A673 (cell line): ENCODE measurements around the gene LARGE1. TPM values are rescaled to one million over a fixed set of nuclear protein-coding genes. Genes with fewer than 3 reads are reported as not detected.

Experiments
- BruUV-seq: library from RNA; stranded (reverse); fragments of 400-500 nt; replicated peaks from 2 replicates; lab custom pipeline; 2021; lab: Mats Ljungman, UMichigan
- CTCF ChIA-PET: fragments of 300-600 bp; sonication (Branson Sonifier 250); formaldehyde crosslinking; loops from one replicate; lab custom pipeline; 2022; ENCODE audit warnings: antibody characterized with exemption; lab: Charles Lee
- POLR2A ChIA-PET: fragments of 300-600 bp; sonication (Branson Sonifier 250); formaldehyde crosslinking; loops from one replicate; lab custom pipeline; 2022; ENCODE audit warnings: antibody characterized with exemption; ENCODE audit not compliant: low non-redundant PET; lab: Charles Lee
- DNase-seq: peaks from one replicate; pipeline ENCODE4 v3.0.0-alpha.2; 2015; ENCODE audit warnings: low spot score
- H3K27ac ChIP-seq: fragments of 200-600 bp; sonication (generic); 2 replicates; pipeline ENCODE4 v1.5.1; 2016; ENCODE audit warnings: mixed run types, low read depth, mild to moderate bottlenecking, mixed read lengths, antibody characterized with exemption, low read length; ENCODE audit not compliant: poor library complexity, severe bottlenecking
- H3K27me3 ChIP-seq: fragments of 200-600 bp; sonication (generic); replicated peaks from 2 replicates; pipeline ENCODE4 v1.6.1; 2017; ENCODE audit warnings: mixed run types, low read depth, mild to moderate bottlenecking, mixed read lengths, antibody characterized with exemption, low read length; ENCODE audit not compliant: insufficient read depth, poor library complexity
- H3K36me3 ChIP-seq: fragments of 200-600 bp; sonication (generic); 2 replicates; pipeline ENCODE4 v1.6.1; 2016; ENCODE audit warnings: mixed run types, mild to moderate bottlenecking, mixed read lengths, antibody characterized with exemption, low read length; ENCODE audit not compliant: insufficient read depth, poor library complexity, severe bottlenecking
- H3K4me1 ChIP-seq: fragments of 200-600 bp; sonication (generic); 2 replicates; pipeline ENCODE4 v1.6.1; 2017; ENCODE audit warnings: mixed run types, mild to moderate bottlenecking, mixed read lengths, antibody characterized with exemption, low read length; ENCODE audit not compliant: insufficient read depth, poor library complexity, severe bottlenecking
- H3K4me3 ChIP-seq: fragments of 200-600 bp; sonication (generic); 2 replicates; pipeline ENCODE4 v1.5.1; 2016; ENCODE audit warnings: low read depth, mixed run types, mild to moderate bottlenecking, mixed read lengths, low read length; ENCODE audit not compliant: poor library complexity, severe bottlenecking
- H3K9me3 ChIP-seq: fragments of 200-600 bp; sonication (generic); 2 replicates; pipeline ENCODE4 v1.6.1; 2016; ENCODE audit warnings: mixed run types, low read depth, mild to moderate bottlenecking, mixed read lengths, antibody characterized with exemption, low read length; ENCODE audit not compliant: poor library complexity, severe bottlenecking
- EZH2 ChIP-seq: fragments of 200-600 bp; sonication (generic); IDR thresholded peaks from 2 replicates; pipeline ENCODE4 v1.6.1; 2017; ENCODE audit warnings: borderline replicate concordance, low read depth, mild to moderate bottlenecking, mixed read lengths, antibody characterized with exemption, low read length; ENCODE audit not compliant: poor library complexity, severe bottlenecking
- intact Hi-C: fragments of 100-400 bp; cut with micrococcal nuclease; formaldehyde crosslinking; loops from one replicate; pipeline ENCODE4 v1.10.0; 2022; ENCODE audit not compliant: unreplicated experiment
- total RNA-seq: library from RNA; stranded (reverse); gene quantifications from 2 replicates; pipeline ENCODE4 v1.2.3, GENCODE V29; 2021
- TF ChIP-seq, protein P1 (sequence below): fragments of 300-800, 200-600 bp; sonication (generic); conservative IDR thresholded peaks from 2 replicates; pipeline ENCODE4 v1.5.1; 2017; ENCODE audit warnings: low read depth, mild to moderate bottlenecking, antibody characterized with exemption, low read length, moderate library complexity, mixed read lengths

Gene LARGE1
- total RNA-seq, 1 experiment from 2014 or later = not detected

DNA sequence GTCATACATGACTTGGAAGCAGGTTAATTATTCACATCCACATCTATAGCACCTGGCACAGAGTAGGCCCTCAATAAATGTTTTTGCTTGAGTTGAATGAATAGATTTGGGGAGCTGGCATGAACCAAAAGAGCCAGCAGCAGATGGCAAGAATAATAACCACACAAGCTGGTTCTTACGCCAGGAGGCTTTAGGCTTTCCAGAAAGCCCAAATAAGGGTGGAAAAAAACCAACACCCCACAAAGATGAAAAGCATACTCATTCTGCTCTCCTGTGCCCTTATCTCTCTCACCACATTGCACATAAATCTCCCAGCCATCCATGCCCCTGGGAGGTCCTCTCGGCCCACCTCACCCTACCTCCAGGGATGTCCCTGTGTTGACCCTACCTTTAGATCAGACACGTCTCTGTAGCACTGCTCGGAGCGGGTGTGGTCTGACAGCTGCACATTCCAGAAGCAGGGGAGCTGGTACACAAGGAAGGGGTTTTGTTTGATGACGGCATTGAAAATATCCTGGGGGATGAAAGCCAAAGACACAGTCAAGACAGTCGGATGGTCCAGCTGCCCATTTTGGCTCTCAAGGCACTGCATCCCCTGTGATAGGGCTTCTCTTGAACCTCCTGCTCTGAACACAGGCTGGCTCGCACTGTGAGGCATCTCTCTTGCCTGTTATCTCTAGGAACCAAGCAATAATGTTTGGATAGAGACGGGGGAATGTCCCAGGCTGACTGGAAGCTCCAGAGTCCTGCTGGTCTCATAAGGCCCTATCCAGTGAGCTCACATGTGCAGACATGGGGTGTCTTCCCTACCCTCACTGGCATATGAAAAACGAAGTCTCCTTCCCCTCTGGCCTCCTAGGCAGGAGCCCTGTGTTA is 538.5 kb downstream of the LARGE1 start:
- H3K9me3 ChIP-seq = peaks cover 27% of the 10 kb centered on the region
- BruUV-seq = no TSS peak
- intact Hi-C loops = no loop called here
- H3K4me1 ChIP-seq = no peaks in the 10 kb centered on the region
- ChIA-PET POLR2A (no interaction called here), CTCF (no interaction called here)
- H3K4me3 ChIP-seq = no peak overlapping the region
- no peak overlapping the region for H3K27ac ChIP-seq
- H3K36me3 ChIP-seq = no peaks in the 10 kb centered on the region
- TF ChIP-seq, protein P1, sequence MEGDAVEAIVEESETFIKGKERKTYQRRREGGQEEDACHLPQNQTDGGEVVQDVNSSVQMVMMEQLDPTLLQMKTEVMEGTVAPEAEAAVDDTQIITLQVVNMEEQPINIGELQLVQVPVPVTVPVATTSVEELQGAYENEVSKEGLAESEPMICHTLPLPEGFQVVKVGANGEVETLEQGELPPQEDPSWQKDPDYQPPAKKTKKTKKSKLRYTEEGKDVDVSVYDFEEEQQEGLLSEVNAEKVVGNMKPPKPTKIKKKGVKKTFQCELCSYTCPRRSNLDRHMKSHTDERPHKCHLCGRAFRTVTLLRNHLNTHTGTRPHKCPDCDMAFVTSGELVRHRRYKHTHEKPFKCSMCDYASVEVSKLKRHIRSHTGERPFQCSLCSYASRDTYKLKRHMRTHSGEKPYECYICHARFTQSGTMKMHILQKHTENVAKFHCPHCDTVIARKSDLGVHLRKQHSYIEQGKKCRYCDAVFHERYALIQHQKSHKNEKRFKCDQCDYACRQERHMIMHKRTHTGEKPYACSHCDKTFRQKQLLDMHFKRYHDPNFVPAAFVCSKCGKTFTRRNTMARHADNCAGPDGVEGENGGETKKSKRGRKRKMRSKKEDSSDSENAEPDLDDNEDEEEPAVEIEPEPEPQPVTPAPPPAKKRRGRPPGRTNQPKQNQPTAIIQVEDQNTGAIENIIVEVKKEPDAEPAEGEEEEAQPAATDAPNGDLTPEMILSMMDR = no peak
- no peak for TF ChIP-seq EZH2
- H3K27me3 ChIP-seq = no peaks in the 10 kb centered on the region
- no peak for DNase-seq

DNA sequence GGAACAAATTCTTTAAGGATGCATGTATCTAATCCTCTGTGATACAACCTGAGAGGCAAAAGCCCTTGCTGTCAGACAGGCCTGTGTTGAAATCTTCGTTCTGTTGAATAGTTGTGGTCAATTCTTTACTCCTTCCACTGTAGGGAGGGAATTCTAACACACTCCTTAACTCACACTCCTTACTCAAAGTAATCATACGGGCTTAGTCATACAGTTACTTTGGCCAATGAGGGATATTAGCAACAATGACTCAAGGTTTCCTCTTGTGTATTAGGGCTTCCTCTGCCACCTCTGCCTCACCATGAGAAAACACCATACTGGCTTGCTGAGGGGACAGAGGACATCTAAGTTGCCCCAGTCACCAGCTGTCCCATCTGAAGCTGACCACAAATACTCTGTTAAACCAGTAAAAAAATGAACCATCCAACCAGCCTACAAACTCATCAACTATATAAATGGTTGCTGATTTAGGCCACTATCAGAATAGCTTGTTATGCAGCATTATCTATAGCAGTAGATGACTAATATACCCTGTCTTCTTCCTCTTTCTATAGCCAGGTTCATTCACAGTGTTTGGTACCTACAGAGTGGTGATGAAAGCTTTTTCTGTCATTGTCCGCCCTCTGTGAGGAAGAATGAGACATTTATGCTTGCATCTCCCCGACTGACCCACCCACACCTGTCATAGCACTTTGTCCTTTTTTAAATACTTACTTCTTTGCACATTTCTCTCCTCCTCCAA is 539.3 kb downstream of the LARGE1 start:
- no peaks in the 10 kb centered on the region for H3K27me3 ChIP-seq

DNA sequence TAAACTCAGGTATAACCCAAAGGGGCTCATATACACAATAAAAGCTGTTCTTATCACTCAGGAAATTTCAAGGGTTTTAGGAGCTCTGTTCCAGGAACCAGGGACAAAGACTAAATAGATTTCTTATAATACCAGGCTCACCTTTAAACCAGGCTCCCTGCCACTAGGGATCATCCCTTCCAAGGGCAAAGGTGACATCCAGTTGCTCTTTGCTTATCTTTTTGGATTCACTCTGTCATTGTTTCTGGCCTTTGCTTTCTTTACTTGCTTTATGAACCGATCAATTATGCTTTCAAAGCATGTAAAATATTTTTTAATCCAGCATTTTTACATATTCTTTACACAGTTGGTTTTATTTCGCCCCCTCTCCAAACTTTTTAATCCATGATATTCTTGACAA is 540.4 kb downstream of the LARGE1 start:
- H3K9me3 ChIP-seq = peaks cover 28% of the 10 kb centered on the region
- no TSS peak for BruUV-seq
- no peaks in the 10 kb centered on the region for H3K27me3 ChIP-seq
- H3K27ac ChIP-seq = no peak overlapping the region
- CTCF ChIA-PET = no interaction called here
- H3K36me3 ChIP-seq = no peaks in the 10 kb centered on the region
- no peak overlapping the region for H3K4me3 ChIP-seq
- TF ChIP-seq, protein P1 = no peak
- TF ChIP-seq EZH2 = no peak
- intact Hi-C loops = no loop called here
- POLR2A ChIA-PET = no interaction called here
- DNase-seq = no peak
- no peaks in the 10 kb centered on the region for H3K4me1 ChIP-seq

More for the DNA sequence above, 539.3 kb downstream of the LARGE1 start:
- H3K9me3 ChIP-seq = peaks cover 28% of the 10 kb centered on the region
- no peak overlapping the region for H3K27ac ChIP-seq
- intact Hi-C loops = no loop called here
- no peaks in the 10 kb centered on the region for H3K36me3 ChIP-seq
- no TSS peak for BruUV-seq
- no peak for DNase-seq
- TF ChIP-seq EZH2 = no peak
- TF ChIP-seq, protein P1 = no peak
- no peak overlapping the region for H3K4me3 ChIP-seq
- H3K4me1 ChIP-seq = no peaks in the 10 kb centered on the region
- CTCF ChIA-PET = no interaction called here
- POLR2A ChIA-PET = no interaction called here
